GM21381 (cell line): Measurements from ENCODE around the gene CD2AP.
"Not testable (repeated sequence)": the region's sequence is repeated elsewhere in the genome, so short reads cannot be mapped to it uniquely, and the experiment has no call there.

Experiments
- ATAC-seq: cut with Tn5 transposase; IDR thresholded peaks from one replicate; pipeline ENCODE4 v1.9.1; 2021; ENCODE audit warnings: mild to moderate bottlenecking, moderate library complexity; ENCODE audit not compliant: unreplicated experiment

Gene CD2AP

DNA sequence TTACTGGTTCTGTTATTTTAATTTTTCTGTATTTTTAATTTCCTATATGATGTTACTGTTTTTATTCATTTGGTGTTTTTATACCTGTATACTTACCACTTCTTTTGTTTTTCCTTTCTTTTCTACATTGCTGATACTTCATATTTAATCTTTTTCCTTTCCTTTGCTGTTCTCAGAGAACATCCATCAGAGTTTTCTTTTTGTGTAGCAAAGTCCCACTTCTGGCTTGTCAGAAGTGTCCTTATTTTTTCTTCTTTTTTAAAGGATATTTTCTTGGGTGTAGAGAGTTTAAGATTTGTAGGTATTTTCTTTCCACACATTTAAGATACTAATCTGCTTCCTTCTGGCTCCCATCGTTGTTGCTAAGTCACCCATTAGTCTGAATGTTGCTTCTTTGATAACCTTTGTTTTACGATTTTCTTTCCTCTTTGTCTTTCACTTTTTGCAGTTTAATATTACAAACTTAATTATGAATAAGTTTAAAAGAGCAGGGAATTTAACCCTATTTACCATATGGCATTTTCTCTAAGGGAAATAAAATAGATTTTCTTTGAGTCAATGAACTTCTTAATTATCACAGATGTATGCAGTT, 18.5 kb downstream of the CD2AP start:
- ATAC-seq: no peak

DNA sequence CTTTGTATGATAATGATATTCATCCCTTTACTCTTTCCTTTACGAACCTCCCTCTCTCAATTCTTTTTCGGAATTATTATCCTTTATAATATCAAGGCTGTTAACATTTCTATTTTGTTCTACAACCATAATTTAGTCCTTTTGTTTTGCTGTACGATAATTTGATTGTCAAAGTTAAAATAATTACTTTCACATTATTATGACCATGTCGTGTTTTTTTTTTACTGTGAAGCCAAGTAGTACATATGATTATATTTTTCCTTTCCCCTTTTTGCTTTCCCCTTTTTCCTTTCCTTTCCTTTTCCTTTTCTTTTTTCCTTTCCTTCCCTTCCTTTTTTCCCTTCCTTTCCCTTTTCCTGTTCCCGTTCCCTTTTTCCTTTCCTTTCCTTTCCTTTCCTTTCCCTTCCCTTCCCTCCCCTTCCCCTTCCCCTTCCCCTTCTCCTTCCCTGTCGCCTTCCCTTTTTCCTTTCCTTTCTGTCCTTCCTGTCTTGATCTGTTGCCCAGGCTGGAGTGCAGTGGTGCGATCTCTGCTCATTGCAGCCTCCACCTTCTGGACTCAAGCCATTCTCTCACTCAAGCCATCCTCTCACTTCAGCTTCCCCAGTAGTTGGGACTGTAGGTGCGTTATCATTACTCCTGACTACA, 19.5 kb downstream of the CD2AP start:
- no peak for ATAC-seq

DNA sequence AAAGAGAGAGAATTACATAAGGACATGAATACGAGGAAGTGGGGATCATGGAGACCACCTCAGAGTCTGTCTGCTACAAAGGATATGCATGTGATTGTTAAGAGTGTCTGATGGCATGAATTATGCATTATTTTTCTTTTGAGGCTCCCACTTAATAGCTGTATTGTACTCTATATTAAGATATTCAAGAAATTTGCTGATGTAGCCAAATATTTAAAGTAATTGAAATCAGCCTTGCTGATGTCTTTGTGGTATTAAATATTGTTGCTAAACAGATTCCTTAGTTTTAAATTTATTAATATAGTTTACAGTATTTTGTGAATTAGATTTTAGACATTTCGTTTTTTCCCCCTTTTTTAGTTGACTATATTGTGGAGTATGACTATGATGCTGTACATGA, 25.3 kb downstream of the CD2AP start:
- no peak for ATAC-seq

DNA sequence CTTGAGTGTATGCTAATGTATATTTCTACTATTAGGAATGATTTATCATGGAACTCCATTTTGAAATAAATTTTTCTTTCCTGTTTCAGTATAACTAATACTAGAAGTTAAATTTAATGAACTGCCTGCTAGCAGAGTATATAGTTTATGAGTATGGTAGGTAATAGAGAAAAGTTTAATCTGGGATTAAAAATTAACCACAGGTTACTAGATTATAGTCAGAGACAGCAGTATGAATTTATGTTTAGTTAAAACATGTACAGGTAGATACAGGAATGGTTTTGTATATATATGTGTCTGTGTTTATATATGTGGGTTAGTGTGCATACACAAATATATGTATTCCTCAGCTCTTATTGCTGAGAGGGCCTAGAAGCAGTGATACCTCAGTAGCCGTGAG, 32.3 kb downstream of the CD2AP start:
- no peak for ATAC-seq

DNA sequence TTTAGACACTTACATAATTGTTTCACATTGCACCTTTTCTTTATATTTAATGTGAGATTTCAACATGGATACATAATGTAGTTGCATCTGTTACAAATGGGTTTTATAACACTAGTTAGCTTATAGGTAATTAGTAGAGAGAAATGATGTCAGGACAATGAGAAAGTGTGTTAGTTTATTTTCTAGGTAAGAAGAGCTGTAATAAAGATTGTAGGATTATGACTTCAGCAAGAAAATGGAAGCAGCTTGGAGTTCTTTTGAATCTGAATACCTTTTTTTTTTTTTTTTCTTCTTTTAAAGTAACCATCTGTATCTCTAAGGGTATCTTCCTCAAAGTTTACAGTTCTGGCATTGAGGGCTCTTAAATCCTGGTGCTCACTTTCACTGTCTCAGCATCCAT, 35.3 kb downstream of the CD2AP start:
- ATAC-seq: no peak

DNA sequence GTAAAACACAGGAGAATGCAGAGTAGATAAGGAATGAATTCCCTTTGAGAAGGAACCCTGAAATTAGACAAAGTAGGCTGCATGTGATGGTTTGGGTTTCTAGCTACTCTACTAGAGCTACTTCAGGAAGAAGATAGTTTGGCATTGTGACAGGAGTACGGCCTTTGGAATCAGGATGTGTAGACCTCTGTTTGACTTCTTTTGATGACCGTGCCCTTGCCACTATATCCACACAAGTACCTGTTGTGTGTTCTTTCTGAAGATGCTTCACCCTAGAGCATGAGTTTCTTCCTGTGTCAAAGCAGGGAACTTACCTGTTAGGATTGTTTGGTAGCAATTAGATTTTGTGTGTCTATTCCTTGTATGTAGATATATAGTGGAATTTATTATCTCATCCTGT, 41.7 kb downstream of the CD2AP start:
- ATAC-seq: no peak

DNA sequence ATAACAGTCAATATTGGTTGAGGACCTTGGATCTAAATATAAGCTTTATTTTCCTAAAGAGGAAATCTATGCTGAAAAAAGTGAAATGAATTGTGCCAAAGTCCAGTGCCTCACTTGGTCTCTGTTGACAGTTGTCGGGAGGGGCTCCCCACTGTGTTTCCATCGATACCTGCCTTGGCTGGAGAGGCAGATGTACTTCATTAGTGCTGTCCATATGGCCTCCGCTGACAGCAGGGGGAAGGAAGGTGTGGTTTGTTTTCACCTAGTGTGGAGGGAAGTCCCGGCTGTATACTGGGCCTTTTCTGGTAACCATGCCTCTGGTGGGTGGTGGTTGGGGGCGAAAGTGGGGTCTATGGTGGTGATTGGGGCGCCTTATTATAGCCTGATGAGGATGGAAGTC, 42.7 kb downstream of the CD2AP start:
- ATAC-seq: no peak

DNA sequence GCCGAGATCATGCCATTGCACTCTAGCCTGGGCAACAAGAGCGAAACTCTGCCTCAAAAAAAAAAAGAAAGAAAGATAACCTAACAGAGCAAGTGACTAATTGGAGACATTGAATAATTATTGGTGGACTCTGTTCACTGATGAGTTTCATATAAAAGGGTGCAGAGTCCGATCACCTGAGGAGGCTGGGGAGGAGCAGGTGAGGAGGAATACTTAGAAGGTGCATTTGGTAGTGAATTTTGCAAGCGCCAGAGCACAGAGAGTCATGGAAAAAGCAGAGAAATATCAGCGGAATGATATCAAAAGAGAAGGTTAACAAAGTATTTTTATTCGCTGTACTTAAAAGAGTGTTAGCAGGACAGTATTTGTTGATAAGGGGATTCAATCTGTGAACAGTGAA, 44.4 kb downstream of the CD2AP start:
- ATAC-seq: no peak

DNA sequence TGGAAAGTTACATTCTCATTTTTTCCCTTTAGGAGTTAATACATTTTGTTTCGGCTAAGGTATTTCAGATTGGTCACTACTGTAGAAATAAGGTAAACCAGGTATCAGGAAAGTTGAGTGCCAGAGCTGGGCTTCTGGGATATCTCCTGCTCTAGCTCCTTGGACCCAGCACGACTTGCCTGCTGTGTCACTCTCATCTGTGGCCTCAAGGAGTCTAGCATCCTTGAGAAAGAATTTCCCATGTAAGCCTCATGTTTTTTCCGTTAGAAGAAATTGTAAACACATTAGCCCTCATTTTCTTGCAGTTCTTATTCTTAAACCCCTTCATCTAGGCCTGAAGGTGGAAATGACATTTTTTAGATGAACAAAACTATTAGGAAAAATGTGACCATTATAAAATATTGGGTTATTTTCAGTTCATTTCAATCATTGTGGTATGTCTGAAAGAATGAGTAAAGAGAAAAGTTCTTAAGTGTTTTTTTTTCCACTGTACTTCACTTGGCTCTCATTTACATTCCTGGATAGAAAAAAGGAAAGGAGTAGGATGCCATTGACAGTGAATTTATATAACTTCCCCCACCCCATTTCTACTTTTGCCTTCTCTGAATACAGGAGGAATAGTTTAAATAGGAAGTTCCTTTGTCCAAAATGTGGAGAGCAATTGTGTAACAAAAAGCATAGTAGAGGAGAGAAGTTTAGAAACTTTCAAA, 46.7 kb downstream of the CD2AP start:
- ATAC-seq: no peak

DNA sequence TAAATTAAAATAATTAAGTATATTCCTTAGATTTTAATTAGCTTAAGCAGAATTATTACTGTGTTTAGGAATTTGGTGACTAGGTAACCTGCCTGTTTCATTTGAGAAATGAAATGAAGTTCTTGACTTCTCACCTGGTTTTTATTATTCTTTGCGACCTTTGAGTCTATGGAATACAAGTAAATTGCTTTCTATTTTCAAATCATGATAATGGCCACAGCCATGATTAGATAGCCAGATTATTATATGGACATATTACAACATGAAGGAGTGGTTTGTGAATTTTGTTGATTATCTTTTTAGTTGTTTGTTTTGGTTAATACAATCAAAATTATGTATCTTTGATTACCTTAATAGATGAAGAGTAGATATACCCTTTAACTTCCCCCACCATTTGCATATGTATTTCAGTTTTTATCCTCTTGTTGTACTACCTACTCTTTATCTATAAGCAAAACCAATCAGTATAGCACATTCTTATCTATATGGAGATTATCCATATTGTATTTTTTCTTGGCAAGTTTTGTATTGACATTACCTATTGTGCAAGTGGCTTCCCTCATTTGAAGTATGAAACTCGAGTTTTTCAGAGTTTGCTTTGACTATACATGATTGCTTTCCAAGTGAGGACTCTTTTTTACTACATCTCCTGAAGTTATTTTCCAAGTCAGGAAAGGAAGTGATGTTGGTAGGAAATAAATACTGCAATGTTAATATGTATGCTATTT, 47.9 kb downstream of the CD2AP start:
- ATAC-seq: no peak

DNA sequence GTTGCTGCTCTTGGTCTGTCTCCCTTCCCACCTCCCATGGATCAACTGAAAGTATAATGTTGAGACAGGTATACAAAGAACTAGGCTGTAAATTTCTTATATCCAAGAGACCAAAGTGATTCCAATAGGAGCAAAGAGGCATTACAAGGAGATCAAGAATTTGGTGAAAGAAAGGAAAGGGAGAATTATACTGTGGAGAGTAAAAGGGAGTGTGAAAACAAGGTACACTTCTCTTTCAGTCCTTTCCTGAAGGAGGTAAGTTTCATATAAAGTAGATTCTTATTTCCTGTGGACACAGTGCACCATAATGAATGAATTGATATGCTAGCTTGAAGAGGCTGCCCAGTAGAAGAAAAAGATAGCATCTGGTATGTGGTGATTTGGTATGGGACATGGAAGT, 49.7 kb downstream of the CD2AP start:
- no peak for ATAC-seq

DNA sequence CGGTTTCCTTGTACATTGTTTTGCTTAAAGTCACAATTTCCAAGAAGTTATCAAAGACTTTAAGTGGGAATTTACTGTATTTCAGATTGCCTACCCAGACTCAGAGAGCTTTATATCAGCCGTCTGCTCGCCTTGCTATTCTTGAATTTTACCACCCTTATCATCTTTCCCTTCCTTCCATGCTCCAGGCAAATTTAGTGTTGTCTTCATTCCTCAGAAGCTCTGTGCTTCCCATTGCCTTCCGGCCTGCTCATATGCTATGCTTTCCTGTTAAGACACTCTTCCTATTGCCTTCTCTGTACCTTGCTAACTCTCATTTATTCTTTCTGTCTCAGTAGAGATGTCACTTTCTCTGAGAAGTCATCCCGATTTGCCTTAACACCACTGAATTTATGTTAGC, 52.1 kb downstream of the CD2AP start:
- no peak for ATAC-seq

DNA sequence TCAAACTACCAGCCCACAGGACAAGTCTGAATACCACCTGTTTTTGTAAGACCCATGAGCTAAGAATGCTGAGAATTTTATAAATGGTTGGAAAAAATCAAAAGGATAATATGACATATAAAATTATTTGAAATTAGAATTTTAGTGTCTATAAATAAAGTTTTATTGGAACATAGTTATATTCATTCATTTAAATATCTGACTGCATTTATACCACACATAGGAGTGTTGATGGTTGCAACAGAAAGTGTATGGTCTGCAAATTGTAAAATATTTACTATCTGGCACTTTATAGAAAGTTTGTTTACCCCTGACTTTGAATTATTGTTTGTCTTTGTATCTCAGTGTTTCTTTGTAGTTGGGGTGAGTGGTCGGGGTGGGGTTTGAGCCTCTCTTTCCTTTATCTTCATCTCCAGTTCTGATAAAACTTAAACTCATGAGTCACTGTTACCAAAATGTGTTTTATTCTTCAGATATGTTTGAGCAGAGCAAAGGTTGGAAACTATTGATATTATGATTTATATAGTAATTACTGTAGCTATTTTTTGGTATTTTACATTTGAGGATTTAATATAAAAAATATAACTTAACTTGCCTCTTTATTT, 55.5 kb downstream of the CD2AP start:
- ATAC-seq: no peak

DNA sequence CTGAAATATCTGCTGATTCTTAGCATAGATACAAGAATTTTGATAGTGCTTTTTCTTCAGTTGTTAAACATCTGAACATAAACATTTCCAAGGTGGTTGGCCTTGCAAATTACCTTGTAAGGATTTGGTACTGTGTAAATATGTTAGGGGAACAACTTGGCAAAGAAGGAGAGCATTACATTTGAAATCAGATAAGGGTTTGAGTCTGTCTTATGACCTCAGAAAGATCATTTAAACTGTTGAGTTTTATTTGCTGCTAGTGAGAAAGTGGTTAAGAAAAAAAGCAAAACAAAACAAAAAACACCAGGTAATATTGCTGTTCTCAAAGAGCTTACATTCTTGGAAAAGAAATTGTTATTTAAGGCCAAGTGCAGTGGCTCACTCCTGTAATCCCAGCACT, 56.5 kb downstream of the CD2AP start:
- no peak for ATAC-seq

DNA sequence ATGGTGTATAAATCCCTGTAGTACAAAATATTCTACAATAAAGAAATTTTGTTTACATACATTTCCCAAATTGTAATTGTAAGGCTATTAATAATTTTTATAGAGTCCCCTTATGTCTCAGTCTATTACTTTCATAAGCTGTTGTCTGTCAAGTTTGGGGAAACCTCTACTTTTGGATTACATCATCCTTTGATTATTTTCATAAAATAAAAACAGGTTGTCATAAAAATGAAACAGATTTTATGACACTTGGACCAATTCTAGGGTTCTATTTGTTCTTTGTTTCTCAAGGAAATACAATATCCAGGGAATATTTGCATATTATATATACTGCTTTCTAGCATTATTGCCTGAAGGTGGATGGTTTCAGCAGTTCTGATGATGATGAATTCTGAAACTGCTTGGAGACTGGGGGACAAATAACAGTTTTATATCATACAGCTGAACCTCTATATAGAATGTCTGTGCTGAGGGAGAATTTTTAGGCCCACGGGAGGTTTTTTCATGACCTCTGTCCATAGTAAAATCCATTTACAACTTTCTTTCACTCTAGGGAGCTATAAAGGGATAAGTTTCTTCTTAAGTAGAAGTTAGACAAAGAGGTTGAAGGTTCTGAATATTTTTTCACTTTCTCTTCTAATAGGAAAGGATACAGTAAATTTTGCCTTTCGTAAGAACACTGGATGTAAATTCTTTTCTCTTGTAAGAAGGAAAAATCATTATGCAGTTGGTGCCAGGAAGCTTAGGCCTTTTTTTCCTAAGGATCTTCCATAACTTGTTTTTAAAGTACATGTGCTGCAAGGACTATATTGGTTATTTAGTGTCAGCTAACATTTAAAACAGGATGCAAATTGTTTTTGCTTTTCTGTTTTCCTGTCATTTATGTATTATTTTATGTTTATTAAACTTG, 58.0 kb downstream of the CD2AP start:
- no peak for ATAC-seq

DNA sequence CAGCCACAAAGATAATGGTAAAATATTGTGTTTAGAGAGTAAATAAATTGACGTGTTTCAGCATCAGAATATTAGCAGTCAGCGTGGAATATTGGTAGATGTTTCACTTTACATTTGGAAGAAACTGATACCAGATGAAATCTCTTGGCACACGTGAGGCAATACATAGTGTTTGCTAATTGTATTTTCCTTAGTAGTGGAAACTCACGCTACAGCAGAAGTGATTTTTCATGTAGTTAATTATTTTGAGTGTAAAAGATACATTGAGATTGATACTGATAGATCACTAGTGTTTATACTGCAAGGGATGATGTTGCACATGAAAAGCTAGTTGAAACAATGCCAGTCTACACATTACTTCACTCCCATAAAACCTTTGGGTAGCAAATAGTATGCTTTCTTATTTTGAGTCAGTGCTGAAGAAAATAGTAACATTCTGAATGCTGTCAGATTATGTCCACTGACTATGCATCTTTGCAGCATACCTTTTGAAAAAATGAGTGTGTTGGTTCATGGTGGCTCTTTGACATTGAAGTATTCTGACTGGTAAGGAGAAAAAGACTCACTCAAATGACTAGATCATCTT, 59.3 kb downstream of the CD2AP start:
- ATAC-seq: no peak

DNA sequence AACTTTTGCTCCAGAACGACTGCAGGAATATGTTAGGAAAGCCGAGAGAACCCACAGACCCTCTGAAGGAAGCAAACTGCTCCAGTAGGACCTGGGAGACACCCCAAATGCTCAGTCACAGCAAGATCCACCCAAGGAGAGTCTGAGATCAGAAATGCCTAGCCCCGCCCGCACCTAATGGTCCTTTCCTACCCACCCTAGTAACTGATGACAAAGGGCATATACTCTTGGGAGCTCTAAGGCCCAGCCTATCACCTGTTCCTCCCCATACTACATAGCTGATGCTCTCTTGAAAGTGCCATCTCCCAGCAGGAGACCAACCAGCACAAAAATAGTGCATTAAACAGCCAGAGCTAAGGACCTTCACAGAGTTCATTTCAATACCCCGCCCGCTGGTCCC, 67.6 kb downstream of the CD2AP start:
- ATAC-seq: no peak

DNA sequence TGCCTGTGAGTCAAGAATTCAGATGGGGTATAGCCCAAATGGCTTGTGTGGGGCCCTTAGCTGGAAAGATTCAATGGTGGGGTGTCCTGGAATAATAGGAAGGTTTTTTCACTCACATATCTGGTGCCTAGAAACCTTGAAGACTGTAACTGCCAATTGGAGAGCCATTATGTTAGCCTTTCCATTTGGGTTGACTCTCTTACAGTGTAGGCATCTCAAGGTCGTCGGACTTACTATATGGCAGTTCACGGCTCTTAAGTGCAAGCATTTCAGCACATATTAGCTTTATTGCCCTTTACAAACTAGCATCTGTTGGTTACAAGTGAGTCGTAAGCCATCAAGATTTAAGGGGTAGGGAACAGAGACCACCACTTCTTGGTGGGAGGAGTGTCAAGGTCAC, 74.1 kb downstream of the CD2AP start:
- ATAC-seq: no peak

DNA sequence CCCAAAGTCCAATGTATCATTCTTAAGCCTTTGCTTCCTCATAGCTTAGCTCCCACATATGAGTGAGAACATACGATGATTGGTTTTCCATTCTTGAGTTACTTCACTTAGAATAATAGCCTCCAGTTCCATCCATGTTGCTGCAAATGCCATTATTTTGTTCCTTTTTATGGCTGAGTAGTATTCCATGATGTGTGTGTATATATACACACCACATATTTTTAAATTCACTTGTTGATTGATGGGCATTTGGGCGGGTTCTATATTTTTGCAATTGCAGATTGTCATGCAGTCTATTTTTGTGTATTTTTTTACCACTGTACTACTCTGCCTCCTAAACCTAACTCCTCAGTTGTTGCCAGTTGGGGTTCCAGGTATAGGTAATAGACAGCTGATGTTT, 74.7 kb downstream of the CD2AP start:
- no peak for ATAC-seq

DNA sequence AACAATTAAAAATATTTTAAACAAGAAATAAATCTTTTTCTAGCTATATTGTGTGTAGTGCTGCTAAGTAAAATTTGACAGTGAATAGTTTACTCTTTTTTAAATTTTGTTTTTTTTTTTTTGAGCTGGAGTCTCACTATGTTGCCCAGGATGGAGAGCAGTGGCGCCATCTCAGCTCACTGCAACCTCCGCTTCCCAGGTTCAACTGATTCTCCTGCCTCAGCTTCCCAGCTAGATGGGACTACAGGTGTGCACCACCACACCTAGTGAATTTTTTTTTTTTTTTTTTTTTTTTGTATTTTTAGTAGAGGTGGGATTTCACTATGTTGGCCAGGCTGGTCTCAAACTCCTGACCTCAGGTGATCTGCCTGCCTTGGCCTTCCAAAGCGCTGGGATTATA, 75.7 kb downstream of the CD2AP start:
- ATAC-seq: not testable (repeated sequence)
